Fibroblast of gingiva (primary cell): Measurements from ENCODE around the gene TUFM.
A peak's percentile ranks its signal among the peaks of the same experiment; 100 is the strongest.
"Not testable (repeated sequence)": the region's sequence is repeated elsewhere in the genome, so short reads cannot be mapped to it uniquely, and the experiment has no call there.

Experiments used
- DNase-seq: peaks from one replicate; pipeline ENCODE4 v3.0.0-alpha.2; 2011; ENCODE audit warnings: low read depth

Gene TUFM

DNA sequence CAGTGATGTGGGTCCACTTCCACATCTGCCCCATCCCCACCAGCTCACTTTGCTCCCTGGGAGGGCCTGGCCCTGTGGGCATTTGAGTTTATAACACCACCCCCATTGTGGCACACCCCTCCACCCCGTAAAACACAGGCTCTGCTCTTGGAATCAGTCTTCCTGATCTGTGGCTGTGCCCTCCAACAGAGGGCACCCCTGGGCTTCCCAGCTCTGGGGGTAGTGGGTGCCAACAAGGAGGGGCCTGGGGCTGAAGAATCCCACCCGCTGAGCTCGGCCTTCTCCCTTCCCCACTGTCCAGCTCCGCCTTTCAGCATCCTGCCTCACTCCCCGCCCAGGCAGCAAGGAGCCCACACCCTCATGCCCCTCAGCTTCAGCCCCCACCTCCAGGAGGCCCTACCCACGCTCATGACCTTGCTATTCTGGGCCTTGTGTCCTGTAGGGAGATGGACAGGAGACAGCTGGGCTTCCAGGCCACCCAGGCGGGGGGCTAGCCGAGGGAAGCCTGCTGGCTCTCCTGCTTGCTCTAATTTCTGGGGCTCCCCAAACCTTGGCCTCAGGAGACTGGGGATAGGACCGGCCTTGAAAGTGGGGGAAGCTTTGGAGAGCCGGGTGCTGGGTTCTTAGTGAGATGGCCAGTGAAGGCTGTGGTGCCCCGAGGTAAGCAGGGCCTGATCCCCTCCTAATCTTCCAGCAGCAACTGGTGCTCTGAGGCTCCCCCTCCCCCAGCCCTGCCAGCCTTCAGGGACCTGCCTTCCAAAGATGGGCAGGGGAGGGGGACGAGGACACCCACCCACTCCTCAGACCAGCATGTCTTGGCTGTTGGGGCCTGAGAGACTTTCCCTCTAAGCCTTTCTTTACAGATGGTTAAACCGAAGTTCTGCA, 29.2 kb upstream of the TUFM start:
- no peak for DNase-seq

- DNase-seq, result no peak
These were observed 28.3 kb upstream of the TUFM start for GRCh38 chr16:28874406-28874805.

DNA sequence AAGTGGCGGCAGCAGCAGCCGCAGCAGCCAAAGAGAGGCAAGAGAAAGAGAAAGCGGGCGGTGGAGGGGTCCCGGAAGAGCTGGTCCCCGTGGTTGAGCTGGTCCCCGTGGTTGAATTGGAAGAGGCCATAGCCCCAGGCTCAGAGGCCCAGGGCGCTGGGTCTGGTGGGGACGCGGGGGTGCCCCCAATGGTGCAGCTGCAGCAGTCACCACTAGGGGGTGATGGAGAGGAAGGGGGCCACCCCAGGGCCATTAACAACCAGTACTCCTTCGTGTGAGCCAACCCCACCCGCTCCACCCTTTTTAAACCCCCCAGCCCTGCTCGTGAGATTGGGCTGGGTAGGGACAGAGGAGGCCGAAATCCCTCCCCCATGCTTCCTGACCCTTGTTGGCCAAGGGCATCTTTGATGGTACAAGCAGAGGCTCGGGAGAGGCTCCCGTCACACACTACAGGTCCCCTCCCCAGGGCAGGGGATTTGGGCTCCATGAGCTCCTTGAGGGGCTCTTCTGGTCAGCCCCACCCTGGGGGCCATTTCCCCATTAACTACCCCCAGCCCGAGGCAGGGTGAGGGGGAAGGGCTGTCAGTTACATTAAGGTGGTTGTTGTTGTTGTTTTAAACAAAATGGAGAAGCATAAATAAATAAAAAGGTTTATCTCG, 27.5 kb upstream of the TUFM start:
- no peak for DNase-seq

DNA sequence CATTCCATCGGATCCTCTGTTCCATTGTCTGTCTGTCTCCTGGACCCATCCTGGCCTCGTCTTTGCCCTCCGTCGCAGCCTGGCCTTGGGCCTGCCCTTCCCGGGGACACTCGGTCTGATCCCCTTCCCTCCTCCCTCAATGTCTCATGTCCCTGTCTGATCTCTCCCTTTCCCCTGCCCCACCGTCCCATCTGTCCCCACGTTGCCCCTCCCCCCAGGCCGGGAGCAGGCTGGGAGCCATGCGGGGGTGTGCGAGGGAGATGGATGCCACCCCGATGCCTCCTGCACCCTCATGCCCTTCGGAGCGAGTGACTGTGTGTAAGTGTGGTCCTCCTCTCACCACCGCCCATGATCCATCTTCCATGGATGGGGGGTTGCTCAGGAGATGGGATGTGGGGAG, 26.8 kb upstream of the TUFM start:
- no peak for DNase-seq

GRCh38 chr16:28869201-28869600, 23.1 kb upstream of the TUFM start:
- DNase-seq, result no peak

DNA sequence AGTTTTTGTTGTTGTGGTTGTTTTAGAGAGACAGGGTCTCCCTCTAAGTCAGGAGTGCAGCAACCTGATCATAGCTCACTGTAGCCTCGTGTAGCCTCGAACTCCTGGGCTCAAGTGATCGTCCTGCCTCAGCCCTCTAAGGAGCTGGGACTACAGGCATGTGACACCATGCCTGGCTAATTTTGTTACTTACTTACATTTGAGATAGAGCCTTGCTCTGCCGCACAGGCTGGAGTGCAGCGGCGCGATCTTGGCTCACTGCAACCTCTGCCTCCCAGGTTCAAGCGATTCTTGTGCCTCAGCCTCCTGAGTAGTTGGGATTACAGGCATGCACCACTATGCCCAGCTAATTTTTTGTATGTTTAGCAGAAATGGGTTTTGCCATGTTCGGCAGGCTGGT, 21.5 kb upstream of the TUFM start:
- not testable (repeated sequence) for DNase-seq

DNA sequence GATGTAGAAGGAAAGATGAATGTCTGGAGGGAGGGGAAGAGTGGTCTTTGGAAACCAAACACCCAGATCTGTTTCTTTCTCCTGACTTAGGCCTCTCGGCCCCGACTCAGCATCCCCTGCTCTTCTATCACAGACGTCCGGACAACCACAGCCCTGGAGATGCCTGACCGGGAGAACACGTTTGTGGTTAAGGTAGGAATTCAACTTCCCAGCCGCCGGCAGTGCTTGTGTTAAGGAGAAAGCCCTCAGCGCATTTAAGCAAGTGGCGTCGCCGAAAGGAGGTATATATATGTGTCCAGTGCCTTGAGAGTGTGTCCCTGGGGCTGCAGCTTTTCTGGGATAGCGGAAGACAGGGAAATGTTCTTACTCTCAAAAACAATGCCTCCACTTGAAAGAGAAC, 21.1 kb upstream of the TUFM start:
- DNase-seq, result no peak

GRCh38 chr16:28866454-28866804, 20.3 kb upstream of the TUFM start:
- no peak for DNase-seq

DNA sequence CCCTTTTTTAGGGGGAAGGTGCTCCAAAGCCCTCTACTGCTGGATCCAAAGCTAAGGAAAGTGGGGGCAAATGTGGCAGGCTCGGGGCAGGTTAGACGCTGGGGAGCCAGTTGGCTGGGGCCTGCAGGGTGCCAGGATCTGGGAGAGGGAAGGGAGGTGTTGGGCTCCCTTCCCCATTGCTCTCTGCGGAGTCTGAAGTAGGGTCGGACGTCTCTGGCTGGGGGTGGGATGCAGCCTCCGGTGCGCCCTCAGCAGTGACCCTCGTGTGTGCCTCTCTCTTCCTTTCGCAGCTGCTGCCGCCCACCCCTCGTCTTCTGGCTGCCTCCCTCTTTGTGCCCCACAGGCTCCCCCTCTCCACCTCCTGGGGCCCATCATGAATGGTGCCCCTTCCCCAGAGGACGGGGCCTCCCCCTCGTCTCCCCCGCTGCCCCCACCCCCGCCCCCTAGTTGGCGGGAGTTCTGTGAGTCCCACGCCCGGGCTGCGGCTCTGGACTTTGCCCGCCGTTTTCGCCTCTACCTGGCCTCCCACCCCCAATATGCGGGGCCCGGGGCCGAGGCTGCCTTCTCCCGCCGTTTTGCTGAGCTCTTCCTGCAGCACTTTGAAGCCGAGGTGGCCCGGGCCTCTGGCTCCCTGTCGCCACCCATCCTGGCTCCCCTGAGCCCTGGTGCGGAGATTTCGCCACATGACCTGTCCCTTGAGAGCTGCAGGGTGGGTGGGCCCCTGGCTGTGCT, 19.7 kb upstream of the TUFM start:
- DNase-seq, result no peak

GRCh38 chr16:28865001-28865688, 19.0 kb upstream of the TUFM start:
- no peak for DNase-seq

DNA sequence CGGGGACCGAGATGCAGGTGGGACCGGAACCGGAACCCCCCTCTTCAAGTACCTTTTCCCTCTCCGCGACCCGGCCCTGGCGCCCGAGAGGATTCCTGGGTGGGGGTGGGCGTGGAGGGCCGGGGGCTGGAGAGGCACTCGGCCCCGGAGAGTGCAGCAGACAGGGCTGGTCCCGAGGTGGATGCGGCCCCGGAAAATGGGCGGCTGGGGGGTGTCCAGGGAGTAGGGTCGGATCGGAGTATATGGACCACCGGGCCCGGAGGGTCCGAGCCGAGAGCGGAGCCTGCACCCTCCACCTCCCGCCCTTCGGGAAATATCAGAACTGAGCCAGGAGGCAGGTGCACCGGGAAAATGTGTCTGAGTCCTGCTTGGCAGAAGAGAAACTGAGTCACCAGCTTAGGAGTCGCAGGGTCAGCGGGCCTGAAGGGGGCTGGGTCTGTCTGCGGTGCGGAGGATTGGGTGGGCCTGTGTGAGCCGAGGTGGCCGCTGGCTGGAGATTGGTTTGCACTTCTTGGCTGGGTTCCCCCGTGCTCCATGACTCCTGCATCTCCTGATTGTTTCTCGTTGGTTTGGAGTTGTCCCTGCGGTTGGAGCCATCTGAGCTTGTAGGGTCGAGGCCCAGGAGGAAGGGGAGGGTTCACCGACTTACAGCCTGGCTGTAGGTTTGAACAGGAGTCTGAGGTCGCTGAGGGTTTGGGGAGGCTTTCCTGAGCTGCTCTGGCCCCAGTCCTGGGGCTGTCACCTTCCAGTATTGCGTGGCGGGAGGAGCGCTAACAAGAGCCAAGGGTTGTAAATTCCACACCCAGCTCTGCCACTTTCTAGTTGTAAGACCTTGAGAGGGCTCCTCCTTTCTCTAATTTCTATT, 18.0 kb upstream of the TUFM start:
- peak; percentile 27 for DNase-seq

DNA sequence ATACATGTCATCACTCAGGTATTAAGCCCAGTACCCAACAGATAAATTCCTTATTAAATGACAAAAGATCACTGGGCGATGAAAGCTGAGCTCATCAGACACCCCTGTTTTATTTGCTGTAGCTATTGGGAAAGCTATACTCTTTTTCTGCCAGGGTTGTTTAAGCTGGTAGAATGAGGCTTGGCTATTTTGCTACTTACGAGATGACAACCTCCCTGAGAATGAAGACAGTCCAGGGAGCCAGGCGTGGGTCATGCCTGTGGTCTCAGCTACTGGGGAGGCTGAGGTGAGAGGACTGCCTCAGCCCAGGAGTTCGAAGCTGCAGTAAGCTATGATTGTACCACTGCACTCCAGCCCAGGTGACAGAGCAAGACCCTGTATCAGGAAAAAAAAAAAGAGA, 13.2 kb upstream of the TUFM start:
- no peak for DNase-seq

DNA sequence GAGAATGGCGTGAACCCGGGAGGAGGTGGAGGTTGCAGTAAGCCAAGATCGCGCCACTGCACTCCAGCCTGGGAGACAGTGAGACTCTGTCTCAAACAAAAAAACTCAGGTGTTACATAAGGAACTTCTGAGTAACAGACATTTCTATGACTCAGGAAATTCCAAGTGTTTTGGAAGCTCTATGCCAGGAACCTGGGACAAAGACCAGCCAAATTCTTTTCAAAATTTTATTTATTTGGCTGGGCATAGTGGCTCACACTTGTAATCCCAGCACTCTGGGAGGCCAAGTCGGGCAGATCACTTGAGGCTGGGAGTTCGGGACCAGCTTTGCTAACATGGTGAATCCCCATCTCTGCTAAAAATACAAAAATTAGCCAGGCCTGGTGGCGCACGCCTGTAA, 12.3 kb upstream of the TUFM start:
- no peak for DNase-seq

DNA sequence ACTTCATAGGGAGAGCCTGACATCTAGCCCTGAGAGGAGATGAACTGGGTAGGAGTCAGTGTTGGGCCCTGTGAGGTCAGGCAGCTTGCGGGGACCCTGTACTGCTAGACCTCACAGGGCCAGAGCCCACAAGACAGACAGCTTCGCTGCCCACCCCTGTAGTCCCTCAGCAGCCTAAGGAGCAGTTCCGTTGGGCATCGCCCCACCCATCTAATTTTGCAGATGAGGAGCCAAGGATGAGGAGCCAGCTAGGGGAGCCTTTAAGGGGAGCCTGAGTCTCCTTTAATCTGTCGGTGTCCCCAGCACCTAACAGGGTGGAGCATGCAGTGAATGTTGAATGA, 755 bp upstream of the TUFM start:
- DNase-seq, result no peak

DNA sequence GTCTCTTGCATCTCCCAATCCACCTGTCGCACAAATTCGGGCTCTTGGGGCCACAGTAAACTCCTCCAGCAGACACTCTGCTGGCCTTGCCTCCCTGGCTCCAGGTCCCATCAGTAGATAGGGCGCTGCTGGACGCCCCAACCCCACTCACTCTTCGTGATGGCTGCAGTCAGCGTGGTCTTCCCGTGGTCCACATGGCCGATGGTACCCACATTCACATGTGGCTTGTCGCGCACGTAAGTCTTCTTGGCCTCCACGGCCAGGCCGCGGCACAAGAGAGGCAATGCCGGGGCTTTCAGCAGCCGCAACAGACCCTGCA, 428 bp downstream of the TUFM start:
- DNase-seq, result no peak

DNA sequence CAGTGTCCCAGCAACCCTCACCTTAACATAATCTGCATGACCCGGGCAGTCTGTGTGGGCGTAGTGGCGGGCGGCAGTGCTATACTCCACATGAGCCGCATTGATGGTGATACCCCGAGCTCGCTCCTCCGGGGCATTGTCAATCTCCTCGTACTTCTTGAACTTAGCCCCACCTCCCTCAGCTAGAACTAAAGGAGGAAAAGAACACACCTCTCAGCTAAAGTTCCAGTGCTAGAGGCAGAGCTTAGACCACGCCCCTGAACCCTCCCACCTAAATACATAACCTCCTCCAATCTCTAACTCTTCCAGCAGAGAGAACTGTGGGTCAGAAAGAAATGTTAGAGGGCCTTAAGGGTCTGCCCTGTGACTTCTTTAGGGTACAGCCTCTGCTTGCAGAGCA, 855 bp downstream of the TUFM start:
- no peak for DNase-seq

GRCh38 chr16:28844226-28844885, 1.8 kb downstream of the TUFM start:
- DNase-seq, result no peak

GRCh38 chr16:28843766-28844165, 2.4 kb downstream of the TUFM start:
- DNase-seq, result no peak

DNA sequence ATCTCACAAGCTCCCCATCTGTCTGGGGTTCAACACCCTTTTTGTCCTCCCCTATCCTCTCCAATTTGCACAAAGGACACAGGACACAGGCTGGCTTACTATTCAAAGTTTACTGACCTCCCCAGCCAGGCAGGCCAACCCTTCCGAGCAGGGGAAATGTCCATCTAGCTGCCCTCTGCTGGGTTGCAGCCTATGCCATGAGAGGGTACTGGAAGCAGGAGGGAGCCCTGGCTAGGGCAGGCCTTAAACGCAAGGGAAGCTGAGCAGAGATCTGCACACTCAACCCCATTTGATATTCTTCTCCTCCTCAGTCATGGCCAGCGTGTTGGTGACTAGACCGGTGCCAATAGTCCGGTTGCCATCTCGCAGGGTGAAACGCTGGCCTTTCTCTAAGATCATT, 3.5 kb downstream of the TUFM start:
- DNase-seq, result no peak

- peak; percentile 51 for DNase-seq
These were observed 6.2 kb downstream of the TUFM start for GRCh38 chr16:28839899-28840298.

DNA sequence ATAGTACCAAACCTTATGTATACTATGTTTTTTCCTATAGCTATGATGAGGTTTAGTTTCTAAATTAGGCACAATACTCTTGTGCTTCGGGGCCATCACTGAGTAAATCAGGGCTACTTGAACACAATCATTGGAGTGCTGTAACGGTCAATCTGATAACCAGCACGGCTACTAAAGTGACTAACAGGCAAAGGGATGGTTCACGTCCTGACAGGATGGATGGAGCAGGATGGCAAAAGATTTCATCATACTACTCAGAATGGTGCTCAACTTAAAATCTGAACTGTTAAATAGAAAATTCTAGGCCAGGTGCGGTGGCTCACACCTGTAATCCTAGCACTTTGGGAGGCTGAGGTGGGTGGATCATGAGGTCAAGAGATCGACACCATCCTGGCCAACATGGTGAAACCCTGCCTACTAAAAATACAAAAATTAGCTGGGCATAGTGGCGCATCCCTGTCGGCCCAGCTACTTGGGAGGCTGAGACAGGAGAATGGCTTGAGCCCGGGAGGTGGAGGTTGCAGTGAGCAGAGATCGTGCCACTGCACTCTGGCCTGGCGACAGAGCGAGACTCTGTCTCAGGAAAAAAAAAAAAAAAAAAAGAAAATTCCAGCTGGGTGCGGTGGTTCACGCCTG, 7.0 kb downstream of the TUFM start:
- no peak for DNase-seq
